Sigmoid colon (tissue), 3 donors: ENCODE results near the gene MDK.

Experiments used
- CTCF ChIP-seq, 4 experiments: fragments of 450-650 bp in 3 of 4; fragments of 200-600 bp in 1 of 4; IDR thresholded peaks; one replicate each; pipeline ENCODE4 v1.5.1; 2016 to 2019; ENCODE audit warnings: antibody characterized with exemption in 4 of 4, mild to moderate bottlenecking in 3 of 4, moderate library complexity in 2 of 4
- POLR2A ChIP-seq, 2 donors: fragments of 450-650 bp; IDR thresholded peaks; one replicate each; pipeline ENCODE4 v1.6.1; 2016; ENCODE audit warnings: antibody characterized with exemption in 2 of 2, mild to moderate bottlenecking in 2 of 2, moderate library complexity in 2 of 2

GRCh38 chr11:46343520-46343919 lies 37.9 kb upstream of the MDK start:
- TF ChIP-seq CTCF (IDR thresholded peaks at IDR 0.05) (no peak), POLR2A (IDR thresholded peaks at IDR 0.05) (no peak)
